IPS-20b (cell line): ENCODE data around the gene NFIA.

Source experiments
- H3K27ac ChIP-seq: one replicate; pipeline ENCODE4 v1.5.1; 2013; ENCODE audit warnings: low read length
- H3K27me3 ChIP-seq: 2 replicates; pipeline ENCODE4 v1.6.1; 2013; ENCODE audit warnings: mild to moderate bottlenecking, low read length, inconsistent platforms; ENCODE audit not compliant: insufficient read depth
- H3K36me3 ChIP-seq: 2 replicates; pipeline ENCODE4 v1.6.1; 2013; ENCODE audit warnings: low read depth, mild to moderate bottlenecking, inconsistent platforms, low read length, moderate library complexity; ENCODE audit not compliant: insufficient read depth
- H3K4me1 ChIP-seq: 2 replicates; pipeline ENCODE4 v1.6.1; 2013; ENCODE audit warnings: mild to moderate bottlenecking, control low read depth, inconsistent platforms, low read length, moderate library complexity; ENCODE audit not compliant: insufficient read depth
- H3K4me3 ChIP-seq: 2 replicates; pipeline ENCODE4 v1.5.1; 2013; ENCODE audit warnings: mild to moderate bottlenecking, low read length, inconsistent platforms
- H3K9ac ChIP-seq: 2 replicates; pipeline ENCODE4 v1.6.1; 2013; ENCODE audit warnings: low read depth, mild to moderate bottlenecking, inconsistent platforms, low read length, moderate library complexity
- H3K9me3 ChIP-seq: 2 replicates; pipeline ENCODE4 v1.6.1; 2013; ENCODE audit warnings: mild to moderate bottlenecking, low read depth, low read length, inconsistent platforms; ENCODE audit not compliant: insufficient read depth

The NFIA gene

GRCh38 chr1:61184040-61184713, 101.8 kb downstream of the NFIA start:
- no peak overlapping the region for H3K4me3 ChIP-seq
- H3K9ac ChIP-seq: no peak overlapping the region
- H3K27ac ChIP-seq: no peak overlapping the region
- H3K36me3 ChIP-seq: no peaks in the 10 kb centered on the region
- H3K9me3 ChIP-seq: no peaks in the 10 kb centered on the region
- H3K27me3 ChIP-seq: no peaks in the 10 kb centered on the region
- peaks cover 5% of the 10 kb centered on the region; the same call in 1 of the 2 replicates for H3K4me1 ChIP-seq

GRCh38 chr1:61184714-61185106, 102.3 kb downstream of the NFIA start:
- Histone ChIP-seq H3K4me1 (peaks cover 5% of the 10 kb centered on the region; the same call in 1 of the 2 replicates), H3K9me3 (no peaks in the 10 kb centered on the region), H3K9ac (no peak overlapping the region), H3K36me3 (no peaks in the 10 kb centered on the region), H3K27ac (no peak overlapping the region), H3K27me3 (no peaks in the 10 kb centered on the region), H3K4me3 (no peak overlapping the region)

- Histone ChIP-seq H3K27me3 (no peaks in the 10 kb centered on the region), H3K9ac (no peak overlapping the region), H3K27ac (no peak overlapping the region), H3K9me3 (no peaks in the 10 kb centered on the region), H3K4me3 (no peak overlapping the region), H3K36me3 (no peaks in the 10 kb centered on the region), H3K4me1 (peaks cover 5% of the 10 kb centered on the region; the same call in 1 of the 2 replicates)
These were observed 104.4 kb downstream of the NFIA start for GRCh38 chr1:61186753-61187152.

- no peak overlapping the region for H3K27ac ChIP-seq
- peaks cover 5% of the 10 kb centered on the region; the same call in 1 of the 2 replicates for H3K4me1 ChIP-seq
- no peaks in the 10 kb centered on the region for H3K27me3 ChIP-seq
- H3K9ac ChIP-seq: no peak overlapping the region
- no peak overlapping the region for H3K4me3 ChIP-seq
- H3K36me3 ChIP-seq: no peaks in the 10 kb centered on the region
- H3K9me3 ChIP-seq: no peaks in the 10 kb centered on the region
These were observed 105.2 kb downstream of the NFIA start for GRCh38 chr1:61187352-61188086.

- Histone ChIP-seq H3K4me3 (no peak overlapping the region), H3K4me1 (no peaks in the 10 kb centered on the region), H3K9ac (no peak overlapping the region), H3K27ac (no peak overlapping the region), H3K27me3 (no peaks in the 10 kb centered on the region), H3K36me3 (no peaks in the 10 kb centered on the region), H3K9me3 (no peaks in the 10 kb centered on the region)
These were observed 107.8 kb downstream of the NFIA start for GRCh38 chr1:61190153-61190552.

- Histone ChIP-seq H3K9ac (no peak overlapping the region), H3K27me3 (no peaks in the 10 kb centered on the region), H3K36me3 (no peaks in the 10 kb centered on the region), H3K4me1 (no peaks in the 10 kb centered on the region), H3K9me3 (no peaks in the 10 kb centered on the region), H3K4me3 (no peak overlapping the region), H3K27ac (no peak overlapping the region)
These were observed 108.5 kb downstream of the NFIA start for GRCh38 chr1:61190618-61191432.

- Histone ChIP-seq H3K9me3 (no peaks in the 10 kb centered on the region), H3K4me3 (no peak overlapping the region), H3K27ac (no peak overlapping the region), H3K9ac (no peak overlapping the region), H3K27me3 (no peaks in the 10 kb centered on the region), H3K4me1 (no peaks in the 10 kb centered on the region), H3K36me3 (no peaks in the 10 kb centered on the region)
These were observed 109.0 kb downstream of the NFIA start for GRCh38 chr1:61191433-61191720.

GRCh38 chr1:61192663-61193330, 110.4 kb downstream of the NFIA start:
- Histone ChIP-seq H3K36me3 (no peaks in the 10 kb centered on the region), H3K27me3 (no peaks in the 10 kb centered on the region), H3K27ac (no peak overlapping the region), H3K9me3 (no peaks in the 10 kb centered on the region), H3K9ac (no peak overlapping the region), H3K4me3 (no peak overlapping the region), H3K4me1 (no peaks in the 10 kb centered on the region)

GRCh38 chr1:61193808-61194207, 111.4 kb downstream of the NFIA start:
- Histone ChIP-seq H3K4me1 (0 out of 2 replicates have a peak, but pooled peaks cover 3% of the 10 kb centered on the region), H3K36me3 (no peaks in the 10 kb centered on the region), H3K9ac (no peak overlapping the region), H3K4me3 (no peak overlapping the region), H3K9me3 (no peaks in the 10 kb centered on the region), H3K27me3 (no peaks in the 10 kb centered on the region), H3K27ac (no peak overlapping the region)

- 0 out of 2 replicates have a peak, but pooled peaks cover 3% of the 10 kb centered on the region for H3K4me1 ChIP-seq
- H3K9ac ChIP-seq: no peak overlapping the region
- no peaks in the 10 kb centered on the region for H3K9me3 ChIP-seq
- H3K27me3 ChIP-seq: no peaks in the 10 kb centered on the region
- no peaks in the 10 kb centered on the region for H3K36me3 ChIP-seq
- H3K4me3 ChIP-seq: no peak overlapping the region
- H3K27ac ChIP-seq: no peak overlapping the region
These were observed 116.2 kb downstream of the NFIA start for GRCh38 chr1:61198554-61198953.

- H3K4me1 ChIP-seq: 0 out of 2 replicates have a peak, but pooled peaks cover 3% of the 10 kb centered on the region
- no peak overlapping the region for H3K27ac ChIP-seq
- no peaks in the 10 kb centered on the region for H3K9me3 ChIP-seq
- no peak overlapping the region for H3K9ac ChIP-seq
- H3K27me3 ChIP-seq: no peaks in the 10 kb centered on the region
- no peaks in the 10 kb centered on the region for H3K36me3 ChIP-seq
- H3K4me3 ChIP-seq: no peak overlapping the region
These were observed 118.7 kb downstream of the NFIA start for GRCh38 chr1:61201035-61201434.
